Measurements from ENCODE around the gene AMACR. TPM values are rescaled to one million over a fixed set of nuclear protein-coding genes. Genes with fewer than 3 reads are reported as not detected.

Gene AMACR
- total and polyA plus RNA-seq, 9 of the 15 experiments (the other 6 are each of a cell fraction or from before 2014, with no cell fraction given), result 0.72 to 4.6 (median 4.0) TPM

DNA sequence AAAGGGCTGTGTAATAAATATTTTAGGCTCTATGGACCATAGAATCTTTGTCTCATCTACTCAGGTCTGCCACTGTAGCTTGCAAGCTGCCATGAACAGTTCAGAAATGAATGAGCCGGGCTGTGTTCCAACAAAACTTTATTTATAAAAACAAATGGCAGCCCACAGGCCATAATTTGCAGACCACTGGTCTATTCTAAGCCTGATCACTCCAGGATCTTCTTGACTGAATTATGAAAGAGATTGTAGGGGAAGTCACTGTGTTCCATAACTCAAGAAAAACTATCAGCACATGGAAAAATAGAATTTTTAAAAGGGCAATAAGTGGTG, 46.5 kb upstream of the AMACR start (continued):
- TF ChIP-seq, protein P1, sequence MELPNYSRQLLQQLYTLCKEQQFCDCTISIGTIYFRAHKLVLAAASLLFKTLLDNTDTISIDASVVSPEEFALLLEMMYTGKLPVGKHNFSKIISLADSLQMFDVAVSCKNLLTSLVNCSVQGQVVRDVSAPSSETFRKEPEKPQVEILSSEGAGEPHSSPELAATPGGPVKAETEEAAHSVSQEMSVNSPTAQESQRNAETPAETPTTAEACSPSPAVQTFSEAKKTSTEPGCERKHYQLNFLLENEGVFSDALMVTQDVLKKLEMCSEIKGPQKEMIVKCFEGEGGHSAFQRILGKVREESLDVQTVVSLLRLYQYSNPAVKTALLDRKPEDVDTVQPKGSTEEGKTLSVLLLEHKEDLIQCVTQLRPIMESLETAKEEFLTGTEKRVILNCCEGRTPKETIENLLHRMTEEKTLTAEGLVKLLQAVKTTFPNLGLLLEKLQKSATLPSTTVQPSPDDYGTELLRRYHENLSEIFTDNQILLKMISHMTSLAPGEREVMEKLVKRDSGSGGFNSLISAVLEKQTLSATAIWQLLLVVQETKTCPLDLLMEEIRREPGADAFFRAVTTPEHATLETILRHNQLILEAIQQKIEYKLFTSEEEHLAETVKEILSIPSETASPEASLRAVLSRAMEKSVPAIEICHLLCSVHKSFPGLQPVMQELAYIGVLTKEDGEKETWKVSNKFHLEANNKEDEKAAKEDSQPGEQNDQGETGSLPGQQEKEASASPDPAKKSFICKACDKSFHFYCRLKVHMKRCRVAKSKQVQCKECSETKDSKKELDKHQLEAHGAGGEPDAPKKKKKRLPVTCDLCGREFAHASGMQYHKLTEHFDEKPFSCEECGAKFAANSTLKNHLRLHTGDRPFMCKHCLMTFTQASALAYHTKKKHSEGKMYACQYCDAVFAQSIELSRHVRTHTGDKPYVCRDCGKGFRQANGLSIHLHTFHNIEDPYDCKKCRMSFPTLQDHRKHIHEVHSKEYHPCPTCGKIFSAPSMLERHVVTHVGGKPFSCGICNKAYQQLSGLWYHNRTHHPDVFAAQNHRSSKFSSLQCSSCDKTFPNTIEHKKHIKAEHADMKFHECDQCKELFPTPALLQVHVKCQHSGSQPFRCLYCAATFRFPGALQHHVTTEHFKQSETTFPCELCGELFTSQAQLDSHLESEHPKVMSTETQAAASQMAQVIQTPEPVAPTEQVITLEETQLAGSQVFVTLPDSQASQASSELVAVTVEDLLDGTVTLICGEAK (IDR thresholded peaks at IDR 0.05), result peak; percentile 72
- TF ChIP-seq, protein P1 (CRISPR knock-in tag; IDR thresholded peaks at IDR 0.05), result no peak

All from K562 (cell line).